Activated B cell treated with CpG ODN at 0.5 μM for 24 hours (primary cell): Measurements from ENCODE around the gene OLFML2B. TPM values are rescaled to one million over a fixed set of nuclear protein-coding genes. Genes with fewer than 3 reads are reported as not detected.

ENCODE experiments used
- ATAC-seq: fragments of 200-7000 bp; cut with Tn5 transposase; one replicate; pipeline ENCODE4 v1.10.0; 2021; ENCODE audit warnings: low read depth, mild to moderate bottlenecking, moderate library complexity
- CTCF ChIA-PET: fragments of 350-600 bp; sonication (Branson Sonifier 250); formaldehyde crosslinking; loops from one replicate; lab custom pipeline; 2021; ENCODE audit warnings: antibody characterized with exemption; lab: Charles Lee
- POLR2A ChIA-PET: fragments of 350-600 bp; sonication (Branson Sonifier 250); formaldehyde crosslinking; loops from one replicate; lab custom pipeline; 2021; ENCODE audit warnings: antibody characterized with exemption; lab: Charles Lee
- DNase-seq: peaks from one replicate; pipeline ENCODE4 v3.0.0; 2022
- H3K27ac Mint-ChIP-seq: one replicate; pipeline ENCODE4 v1.8.0; 2020; ENCODE audit warnings: mixed read lengths
- H3K27me3 Mint-ChIP-seq: one replicate; pipeline ENCODE4 v1.8.0; 2021; ENCODE audit warnings: mixed read lengths
- H3K36me3 Mint-ChIP-seq: one replicate; pipeline ENCODE4 v1.8.0; 2021; ENCODE audit warnings: low read depth, mixed read lengths
- H3K4me1 Mint-ChIP-seq: one replicate; pipeline ENCODE4 v1.8.0; 2021; ENCODE audit warnings: mixed read lengths
- H3K4me3 Mint-ChIP-seq: one replicate; pipeline ENCODE4 v1.8.0; 2020; ENCODE audit warnings: mild to moderate bottlenecking, mixed read lengths
- H3K9me3 Mint-ChIP-seq: one replicate; pipeline ENCODE4 v1.8.0; 2020; ENCODE audit warnings: mixed read lengths
- intact Hi-C: fragments of 100-400 bp; cut with micrococcal nuclease; formaldehyde crosslinking; loops from one replicate; pipeline ENCODE4 v1.15.1; 2024
- total RNA-seq: library from RNA; stranded (reverse); gene quantifications from 2 replicates; pipeline ENCODE4 v1.2.3, GENCODE V29; 2022
- TF ChIP-seq, protein P1 (sequence below): fragments of 200-600 bp; IDR thresholded peaks from one replicate; pipeline ENCODE4 v1.8.0; 2022; ENCODE audit warnings: antibody characterized with exemption, mild to moderate bottlenecking

Gene OLFML2B
- total RNA-seq, 1 donor from 2014 or later: not detected

DNA sequence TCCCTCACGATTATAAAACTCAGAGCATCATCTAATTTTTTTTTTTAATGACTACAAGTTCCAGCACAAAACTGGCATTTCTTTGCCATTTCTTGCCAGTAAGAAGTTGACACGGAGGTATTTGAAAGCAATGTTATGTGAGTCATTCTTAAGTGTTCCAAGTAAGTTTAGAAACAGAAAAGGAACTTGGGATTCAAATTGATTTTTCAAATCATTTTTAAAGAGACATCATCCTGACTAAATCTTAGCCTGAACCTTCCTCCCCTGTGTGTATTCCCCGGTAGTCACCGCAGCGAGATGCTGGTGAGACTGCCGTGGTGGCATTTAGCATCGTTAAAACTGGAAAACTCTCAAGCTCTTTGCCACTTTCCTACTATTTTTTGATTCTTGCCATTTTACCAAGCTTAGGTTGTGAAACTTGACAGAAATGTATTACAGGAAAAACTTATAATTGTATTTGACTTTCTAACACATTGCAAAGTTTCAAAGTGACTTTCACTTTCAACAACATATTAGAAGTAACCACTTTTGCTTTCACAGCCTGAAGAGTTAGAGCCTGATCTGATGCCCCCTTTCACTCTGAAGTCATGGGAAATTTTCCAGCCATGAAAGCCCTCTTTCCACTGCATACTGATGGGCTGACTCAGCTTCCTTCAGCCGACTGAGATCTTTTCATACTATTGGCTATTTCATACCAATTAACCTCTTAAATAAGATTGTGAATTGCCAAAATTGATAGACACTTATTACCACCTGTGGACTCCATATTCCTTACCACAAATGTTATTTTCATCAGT, 61.4 kb downstream of the OLFML2B start:
- CTCF ChIA-PET: no interaction called here
- peaks cover 11% of the 10 kb centered on the region for H3K4me1 Mint-ChIP-seq
- H3K27ac Mint-ChIP-seq: no peak overlapping the region
- DNase-seq (no peak), ATAC-seq (no peak)
- TF ChIP-seq, protein P1, sequence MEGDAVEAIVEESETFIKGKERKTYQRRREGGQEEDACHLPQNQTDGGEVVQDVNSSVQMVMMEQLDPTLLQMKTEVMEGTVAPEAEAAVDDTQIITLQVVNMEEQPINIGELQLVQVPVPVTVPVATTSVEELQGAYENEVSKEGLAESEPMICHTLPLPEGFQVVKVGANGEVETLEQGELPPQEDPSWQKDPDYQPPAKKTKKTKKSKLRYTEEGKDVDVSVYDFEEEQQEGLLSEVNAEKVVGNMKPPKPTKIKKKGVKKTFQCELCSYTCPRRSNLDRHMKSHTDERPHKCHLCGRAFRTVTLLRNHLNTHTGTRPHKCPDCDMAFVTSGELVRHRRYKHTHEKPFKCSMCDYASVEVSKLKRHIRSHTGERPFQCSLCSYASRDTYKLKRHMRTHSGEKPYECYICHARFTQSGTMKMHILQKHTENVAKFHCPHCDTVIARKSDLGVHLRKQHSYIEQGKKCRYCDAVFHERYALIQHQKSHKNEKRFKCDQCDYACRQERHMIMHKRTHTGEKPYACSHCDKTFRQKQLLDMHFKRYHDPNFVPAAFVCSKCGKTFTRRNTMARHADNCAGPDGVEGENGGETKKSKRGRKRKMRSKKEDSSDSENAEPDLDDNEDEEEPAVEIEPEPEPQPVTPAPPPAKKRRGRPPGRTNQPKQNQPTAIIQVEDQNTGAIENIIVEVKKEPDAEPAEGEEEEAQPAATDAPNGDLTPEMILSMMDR: no peak
- H3K4me3 Mint-ChIP-seq: peak overlapping the region; percentile 79
- H3K36me3 Mint-ChIP-seq: peaks cover 80% of the 10 kb centered on the region
- H3K9me3 Mint-ChIP-seq: no peaks in the 10 kb centered on the region
- POLR2A ChIA-PET: no interaction called here
- no peaks in the 10 kb centered on the region for H3K27me3 Mint-ChIP-seq
- intact Hi-C loops: no loop called here

DNA sequence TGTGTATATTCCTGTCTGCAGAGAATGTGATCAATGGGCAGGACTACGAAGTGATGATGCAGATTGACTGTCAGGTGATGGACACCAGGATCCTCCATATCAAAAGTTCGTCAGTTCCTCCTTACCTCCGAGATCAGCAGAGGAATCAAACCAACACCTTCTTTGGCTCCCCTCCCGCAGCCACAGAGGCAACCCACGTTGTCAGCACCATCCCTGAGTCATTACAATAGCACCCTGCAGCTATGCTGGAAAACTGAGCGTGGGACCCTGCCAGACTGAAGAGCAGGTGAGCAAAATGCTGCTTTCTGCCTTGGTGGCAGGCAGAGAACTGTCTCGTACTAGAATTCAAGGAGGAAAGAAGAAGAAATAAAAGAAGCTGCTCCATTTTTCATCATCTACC, 65.2 kb downstream of the OLFML2B start:
- Mint-ChIP-seq H3K9me3 (no peaks in the 10 kb centered on the region), H3K27ac (no peak overlapping the region), H3K4me1 (peaks cover 12% of the 10 kb centered on the region), H3K27me3 (no peaks in the 10 kb centered on the region), H3K4me3 (no peak overlapping the region), H3K36me3 (peaks cover 71% of the 10 kb centered on the region)
- ChIA-PET POLR2A (no interaction called here), CTCF (no interaction called here)
- ATAC-seq (no peak), DNase-seq (no peak)
- intact Hi-C loops: no loop called here
- TF ChIP-seq, protein P1: no peak

DNA sequence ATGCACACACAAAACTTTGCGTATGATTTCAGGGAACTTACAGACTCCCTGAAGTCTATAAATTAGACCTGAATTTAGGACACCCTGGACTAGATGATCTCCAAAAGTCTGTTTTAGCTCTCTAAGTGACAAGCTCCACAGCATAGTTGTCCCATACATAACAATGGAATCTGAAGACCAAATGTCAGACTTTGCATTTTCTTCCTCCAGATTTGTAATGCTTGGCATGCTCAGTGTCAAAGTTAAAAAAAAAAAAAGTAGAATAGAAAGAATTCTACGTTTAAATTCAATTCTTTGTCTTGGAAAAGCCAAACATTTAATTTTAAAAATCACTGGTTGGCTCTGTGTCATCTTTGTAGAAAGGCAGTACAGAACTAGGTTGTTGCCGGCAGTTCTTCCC, 66.7 kb downstream of the OLFML2B start:
- no peaks in the 10 kb centered on the region for H3K27me3 Mint-ChIP-seq
- H3K9me3 Mint-ChIP-seq: no peaks in the 10 kb centered on the region
- ChIA-PET CTCF (no interaction called here), POLR2A (no interaction called here)
- DNase-seq (no peak), ATAC-seq (no peak)
- peaks cover 9% of the 10 kb centered on the region for H3K4me1 Mint-ChIP-seq
- intact Hi-C loops: no loop called here
- TF ChIP-seq, protein P1: no peak
- H3K4me3 Mint-ChIP-seq: no peak overlapping the region
- peaks cover 68% of the 10 kb centered on the region for H3K36me3 Mint-ChIP-seq
- H3K27ac Mint-ChIP-seq: no peak overlapping the region

DNA sequence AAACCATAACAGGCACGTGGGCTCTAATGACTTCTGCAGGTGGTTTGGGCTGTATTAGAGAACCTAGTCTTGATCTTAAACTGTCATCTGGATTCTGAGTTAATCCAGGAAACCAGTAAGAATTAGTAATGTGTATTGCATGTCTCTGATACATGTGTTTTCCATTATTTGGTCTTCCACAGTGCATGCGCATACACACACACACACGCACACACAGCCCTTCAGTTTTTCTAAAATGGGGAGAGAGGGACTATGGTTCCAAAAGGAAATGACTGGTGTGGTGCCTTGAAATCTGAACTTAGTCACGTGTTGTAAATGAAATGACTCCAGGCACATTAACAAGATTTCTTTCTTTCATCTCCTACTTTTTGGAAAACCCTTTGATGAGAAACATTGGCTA, 67.6 kb downstream of the OLFML2B start:
- Mint-ChIP-seq H3K27me3 (no peaks in the 10 kb centered on the region), H3K27ac (no peak overlapping the region), H3K36me3 (peaks cover 65% of the 10 kb centered on the region), H3K4me3 (no peak overlapping the region), H3K9me3 (no peaks in the 10 kb centered on the region), H3K4me1 (peaks cover 6% of the 10 kb centered on the region)
- TF ChIP-seq, protein P1: no peak
- intact Hi-C loops: no loop called here
- ChIA-PET CTCF (no interaction called here), POLR2A (no interaction called here)
- DNase-seq (no peak), ATAC-seq (no peak)

DNA sequence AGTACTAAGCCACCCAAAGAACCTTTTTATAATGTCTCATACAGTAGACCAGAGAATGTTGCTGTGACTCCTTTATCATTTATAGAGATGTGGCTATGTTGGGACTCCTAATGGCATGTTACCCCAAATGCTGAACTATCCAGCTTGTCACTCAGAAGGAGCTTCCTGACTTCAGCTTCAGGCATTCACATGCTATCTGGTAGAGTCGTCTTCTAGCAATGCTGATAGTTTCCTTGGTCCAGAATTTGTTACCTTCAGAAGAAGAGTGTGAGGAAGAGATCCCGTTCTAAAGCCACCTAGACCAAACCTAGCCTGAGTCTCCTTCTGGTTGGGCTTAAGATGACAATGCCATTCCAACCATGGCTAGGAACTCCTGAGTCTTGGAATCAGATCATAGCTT, 68.1 kb downstream of the OLFML2B start:
- peaks cover 6% of the 10 kb centered on the region for H3K4me1 Mint-ChIP-seq
- no peaks in the 10 kb centered on the region for H3K9me3 Mint-ChIP-seq
- DNase-seq (no peak), ATAC-seq (no peak)
- no peak overlapping the region for H3K4me3 Mint-ChIP-seq
- no peak overlapping the region for H3K27ac Mint-ChIP-seq
- ChIA-PET CTCF (no interaction called here), POLR2A (no interaction called here)
- TF ChIP-seq, protein P1: no peak
- intact Hi-C loops: no loop called here
- H3K36me3 Mint-ChIP-seq: peaks cover 62% of the 10 kb centered on the region
- no peaks in the 10 kb centered on the region for H3K27me3 Mint-ChIP-seq
